Calu3 (cell line): ENCODE data around the gene EMC9. TPM values are rescaled to one million over a fixed set of nuclear protein-coding genes. Genes with fewer than 3 reads are reported as not detected.
A peak's percentile ranks its signal among the peaks of the same experiment; 100 is the strongest.

ENCODE experiments used
- BruUV-seq: library from RNA; stranded (reverse); fragments of 400-500 nt; replicated peaks from 2 replicates; lab custom pipeline; 2021; lab: Mats Ljungman, UMichigan
- CTCF ChIA-PET: fragments of 300-600 bp; sonication (Branson Sonifier 250); formaldehyde crosslinking; loops from one replicate; lab custom pipeline; 2022; ENCODE audit warnings: antibody characterized with exemption; lab: Charles Lee
- DNase-seq: peaks from one replicate; pipeline ENCODE4 v3.0.0; 2022
- H3K27ac Mint-ChIP-seq: one replicate; pipeline ENCODE4 v1.8.0; 2022; ENCODE audit warnings: mixed read lengths; ENCODE audit not compliant: unreplicated experiment
- H3K27me3 Mint-ChIP-seq: one replicate; pipeline ENCODE4 v1.8.0; 2022; ENCODE audit warnings: mixed read lengths; ENCODE audit not compliant: unreplicated experiment
- H3K36me3 Mint-ChIP-seq: one replicate; pipeline ENCODE4 v1.8.0; 2022; ENCODE audit warnings: mild to moderate bottlenecking, moderate library complexity, mixed read lengths; ENCODE audit not compliant: insufficient read depth, unreplicated experiment
- H3K4me1 Mint-ChIP-seq: one replicate; pipeline ENCODE4 v1.8.0; 2022; ENCODE audit warnings: mild to moderate bottlenecking, low read depth, mixed read lengths; ENCODE audit not compliant: unreplicated experiment
- H3K4me3 Mint-ChIP-seq: one replicate; pipeline ENCODE4 v1.8.0; 2022; ENCODE audit warnings: mild to moderate bottlenecking, low read depth, moderate library complexity, mixed read lengths; ENCODE audit not compliant: unreplicated experiment
- H3K9me3 Mint-ChIP-seq: one replicate; pipeline ENCODE4 v1.8.0; 2022; ENCODE audit warnings: low read depth, mixed read lengths; ENCODE audit not compliant: unreplicated experiment
- intact Hi-C: fragments of 100-400 bp; cut with micrococcal nuclease; formaldehyde crosslinking; loops from one replicate; pipeline ENCODE4 v1.10.0; 2022; ENCODE audit not compliant: unreplicated experiment
- total RNA-seq: library from RNA; stranded (reverse); gene quantifications from 2 replicates; pipeline ENCODE4 v1.2.3, GENCODE V29; 2022
- TF ChIP-seq, protein P1 (sequence below): fragments of 200-600 bp; IDR thresholded peaks from one replicate; pipeline ENCODE4 v1.8.0; 2022; ENCODE audit warnings: antibody characterized with exemption; ENCODE audit not compliant: unreplicated experiment

Gene EMC9
- total RNA-seq, 1 experiment from 2014 or later = 38.0 TPM

DNA sequence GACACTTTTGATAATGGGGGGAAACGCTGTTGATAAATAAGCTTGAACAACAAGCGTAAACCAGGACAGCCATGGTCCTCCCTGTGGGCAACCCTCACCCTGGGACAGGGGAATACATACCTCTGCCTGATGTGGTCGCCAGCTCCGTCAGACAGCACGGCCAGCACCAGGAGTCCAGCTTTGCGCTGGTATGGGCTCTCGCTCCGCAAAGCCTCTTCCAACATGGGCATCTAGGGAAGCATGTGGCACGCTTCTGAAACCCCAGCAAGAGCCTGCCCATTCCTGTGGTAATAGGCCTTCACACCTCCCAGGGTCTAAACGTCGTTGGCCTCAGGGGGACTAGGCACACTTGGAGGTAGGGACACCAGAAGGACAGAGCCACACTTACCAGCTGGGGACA lies 44.4 kb upstream of the EMC9 start:
- no peak overlapping the region for H3K4me3 Mint-ChIP-seq
- CTCF ChIA-PET = no interaction called here
- no TSS peak for BruUV-seq

DNA sequence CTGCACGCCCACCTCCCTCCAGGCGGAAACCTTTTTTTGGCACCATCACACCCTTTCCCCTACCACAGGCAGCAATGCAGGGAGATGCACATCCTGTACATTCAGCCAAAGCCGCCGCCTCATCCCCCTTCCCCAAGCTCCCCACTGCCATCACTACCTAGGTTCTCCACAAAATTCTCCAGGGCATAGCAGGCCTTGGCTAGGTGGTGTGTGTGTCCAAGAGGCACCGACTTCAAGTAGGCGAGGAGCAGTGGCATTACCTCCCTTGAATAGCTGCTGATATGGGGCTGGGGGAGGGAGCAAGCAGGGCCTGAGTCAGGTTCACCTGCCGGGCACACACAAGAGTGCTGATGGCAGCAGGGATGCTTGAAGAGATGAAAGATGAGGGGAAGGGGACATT lies 43.6 kb upstream of the EMC9 start:
- H3K9me3 Mint-ChIP-seq = no peaks in the 10 kb centered on the region
- intact Hi-C loops = no loop called here
- CTCF ChIA-PET = no interaction called here
- DNase-seq = no peak
- no TSS peak for BruUV-seq
- H3K4me3 Mint-ChIP-seq = no peak overlapping the region
- H3K4me1 Mint-ChIP-seq = peaks cover 22% of the 10 kb centered on the region
- no peak overlapping the region for H3K27ac Mint-ChIP-seq
- no peaks in the 10 kb centered on the region for H3K27me3 Mint-ChIP-seq
- H3K36me3 Mint-ChIP-seq = peaks cover 78% of the 10 kb centered on the region
- TF ChIP-seq, protein P1, sequence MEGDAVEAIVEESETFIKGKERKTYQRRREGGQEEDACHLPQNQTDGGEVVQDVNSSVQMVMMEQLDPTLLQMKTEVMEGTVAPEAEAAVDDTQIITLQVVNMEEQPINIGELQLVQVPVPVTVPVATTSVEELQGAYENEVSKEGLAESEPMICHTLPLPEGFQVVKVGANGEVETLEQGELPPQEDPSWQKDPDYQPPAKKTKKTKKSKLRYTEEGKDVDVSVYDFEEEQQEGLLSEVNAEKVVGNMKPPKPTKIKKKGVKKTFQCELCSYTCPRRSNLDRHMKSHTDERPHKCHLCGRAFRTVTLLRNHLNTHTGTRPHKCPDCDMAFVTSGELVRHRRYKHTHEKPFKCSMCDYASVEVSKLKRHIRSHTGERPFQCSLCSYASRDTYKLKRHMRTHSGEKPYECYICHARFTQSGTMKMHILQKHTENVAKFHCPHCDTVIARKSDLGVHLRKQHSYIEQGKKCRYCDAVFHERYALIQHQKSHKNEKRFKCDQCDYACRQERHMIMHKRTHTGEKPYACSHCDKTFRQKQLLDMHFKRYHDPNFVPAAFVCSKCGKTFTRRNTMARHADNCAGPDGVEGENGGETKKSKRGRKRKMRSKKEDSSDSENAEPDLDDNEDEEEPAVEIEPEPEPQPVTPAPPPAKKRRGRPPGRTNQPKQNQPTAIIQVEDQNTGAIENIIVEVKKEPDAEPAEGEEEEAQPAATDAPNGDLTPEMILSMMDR = no peak

More for the DNA sequence above, 44.4 kb upstream of the EMC9 start:
- DNase-seq = no peak
- Mint-ChIP-seq H3K4me1 (peaks cover 22% of the 10 kb centered on the region), H3K27me3 (no peaks in the 10 kb centered on the region), H3K9me3 (no peaks in the 10 kb centered on the region), H3K36me3 (peaks cover 75% of the 10 kb centered on the region), H3K27ac (no peak overlapping the region)
- TF ChIP-seq, protein P1 = no peak
- intact Hi-C loops = no loop called here

DNA sequence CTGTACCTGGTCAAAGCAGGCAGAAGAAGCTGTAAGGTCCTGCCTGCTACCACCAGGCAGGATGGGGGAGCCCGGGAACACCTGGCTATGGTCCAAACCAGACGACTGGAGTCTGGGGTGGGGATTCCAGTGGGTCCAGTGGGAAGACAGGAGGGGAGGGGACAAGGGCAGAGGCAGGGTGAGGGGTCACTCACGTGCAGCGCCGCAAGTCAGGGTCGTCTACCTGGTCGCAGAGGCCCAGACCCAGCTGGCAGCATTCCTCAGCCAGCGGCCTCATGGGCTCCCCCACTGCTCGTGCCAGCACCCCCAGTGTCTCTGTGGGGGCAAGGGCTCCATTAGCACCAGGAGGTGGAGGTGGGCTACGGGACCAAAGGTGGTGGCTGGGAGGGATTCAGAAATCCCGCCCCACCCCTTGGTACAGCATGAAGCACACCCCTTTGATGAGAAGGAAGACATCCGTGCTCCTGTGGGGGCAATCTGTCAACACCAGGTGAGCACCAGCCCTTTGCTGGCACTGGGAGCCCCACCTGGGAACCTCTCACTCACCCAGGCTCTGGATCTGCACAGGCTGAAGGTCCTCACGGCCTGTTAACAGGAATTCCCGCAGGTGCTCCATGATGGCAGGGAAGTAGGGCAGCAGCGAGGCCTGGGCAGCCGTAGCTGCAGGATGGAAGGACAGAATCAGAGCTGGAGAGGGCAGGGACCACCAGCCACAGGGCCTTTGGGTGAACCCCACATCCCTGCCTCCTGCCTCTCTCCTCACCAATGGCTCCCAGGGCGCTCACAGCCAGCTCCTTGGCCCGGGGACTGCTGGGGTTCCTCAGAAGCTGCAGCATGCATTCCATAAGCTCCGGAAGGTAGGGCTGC lies 42.9 kb upstream of the EMC9 start:
- TF ChIP-seq, protein P1 = no peak
- H3K27me3 Mint-ChIP-seq = no peaks in the 10 kb centered on the region
- DNase-seq = no peak
- peaks cover 18% of the 10 kb centered on the region for H3K4me1 Mint-ChIP-seq
- peaks cover 78% of the 10 kb centered on the region for H3K36me3 Mint-ChIP-seq
- no peak overlapping the region for H3K4me3 Mint-ChIP-seq
- no peak overlapping the region for H3K27ac Mint-ChIP-seq
- BruUV-seq = no TSS peak
- H3K9me3 Mint-ChIP-seq = no peaks in the 10 kb centered on the region
- CTCF ChIA-PET = no interaction called here
- intact Hi-C loops = no loop called here

DNA sequence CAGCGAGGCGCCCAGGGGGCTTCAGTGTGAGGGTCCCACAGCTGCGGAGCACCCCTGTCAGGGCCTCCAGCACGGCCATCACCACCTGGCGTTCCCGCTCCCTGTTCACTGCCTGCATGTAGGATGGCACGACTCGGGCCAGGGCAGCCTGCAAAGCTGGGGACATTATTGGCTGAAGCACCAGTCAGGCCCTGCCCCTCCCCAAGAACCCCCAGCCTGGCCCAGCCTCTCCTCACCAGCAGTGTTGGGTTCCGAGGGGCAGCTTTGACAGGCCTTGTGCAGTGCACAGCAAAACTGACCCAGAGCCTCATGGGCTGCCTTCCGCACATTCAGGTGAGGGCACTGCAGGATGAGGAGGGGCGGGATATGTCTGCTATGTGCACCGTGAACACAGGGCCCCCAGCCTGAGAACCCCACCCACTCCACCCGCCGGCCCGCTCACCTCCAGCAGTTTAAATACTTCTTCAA lies 41.7 kb upstream of the EMC9 start:
- intact Hi-C loops = no loop called here
- Mint-ChIP-seq H3K27me3 (no peaks in the 10 kb centered on the region), H3K27ac (peak overlapping the region; percentile 13), H3K9me3 (no peaks in the 10 kb centered on the region), H3K36me3 (peaks cover 70% of the 10 kb centered on the region), H3K4me3 (no peak overlapping the region), H3K4me1 (peaks cover 12% of the 10 kb centered on the region)
- CTCF ChIA-PET = no interaction called here
- no peak for DNase-seq
- TF ChIP-seq, protein P1 = no peak
- BruUV-seq = no TSS peak
